Esophagus muscularis mucosa (tissue), 2 donors: Measurements from ENCODE around the gene OR8B8.

ENCODE experiments used
- EP300 ChIP-seq: sonication (generic); formaldehyde crosslinking; IDR thresholded peaks from one replicate; pipeline ENCODE4 v1.6.1; 2017; ENCODE audit warnings: antibody characterized with exemption
- POLR2A ChIP-seq: fragments of 450-650 bp; IDR thresholded peaks from one replicate; pipeline ENCODE4 v1.6.1; 2017; ENCODE audit warnings: antibody characterized with exemption, moderate library complexity, mild to moderate bottlenecking, low read depth

GRCh38 chr11:124467381-124467927 lies 22.0 kb upstream of the OR8B8 start:
- no peak for TF ChIP-seq POLR2A
- no peak for TF ChIP-seq EP300
